ENCODE measurements around the gene ABCA12.

ABCA12 gene

DNA sequence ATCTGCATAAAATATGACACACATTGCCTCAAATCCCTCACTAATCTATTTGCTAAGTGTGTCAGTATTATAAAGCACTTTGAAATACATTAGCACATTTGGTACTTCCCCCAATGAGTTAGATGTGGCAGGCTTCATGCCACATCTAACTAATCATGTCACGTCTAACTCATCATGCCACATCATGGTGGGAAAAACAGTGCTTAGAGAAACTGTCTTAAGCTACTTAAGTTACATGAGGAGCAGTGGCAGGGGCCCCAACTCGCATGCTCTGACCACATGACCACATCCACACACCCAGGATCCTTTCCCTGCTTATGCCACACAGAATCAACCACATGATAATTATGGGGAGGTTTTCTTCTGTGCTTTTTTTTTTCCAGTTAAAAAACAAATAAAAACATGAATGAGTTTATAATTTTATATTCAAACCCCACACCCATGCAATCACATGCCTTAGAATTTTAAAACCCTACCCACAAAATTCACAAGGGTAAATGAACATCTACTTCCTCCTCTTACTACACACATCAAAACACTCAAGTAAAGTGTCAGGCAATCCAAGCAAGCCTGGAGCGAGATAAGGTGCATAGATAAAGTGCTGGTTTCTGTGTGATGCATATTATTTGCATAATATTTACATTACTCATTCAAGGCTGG is 1.6 kb downstream of the ABCA12 start:
- no peak for DNase-seq

DNA sequence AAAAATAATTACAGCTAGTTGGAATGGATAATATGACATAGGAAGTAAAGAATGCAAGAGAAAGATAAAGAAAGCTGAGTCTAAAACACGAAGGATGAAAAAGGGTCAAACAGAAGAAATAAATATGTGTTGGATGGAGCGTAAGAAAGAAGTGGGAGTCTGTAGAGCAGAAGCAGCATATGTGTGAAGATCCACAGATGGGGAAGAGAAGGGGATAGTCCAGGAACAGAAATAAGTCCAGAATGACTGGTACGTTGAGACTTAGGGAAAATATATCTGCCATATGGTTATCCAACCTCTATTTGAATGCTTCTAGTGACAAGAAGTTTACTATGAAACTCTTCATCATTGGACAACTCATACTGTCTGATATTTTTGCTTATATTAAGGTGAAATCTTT is 18.0 kb downstream of the ABCA12 start:
- no peak for DNase-seq

DNA sequence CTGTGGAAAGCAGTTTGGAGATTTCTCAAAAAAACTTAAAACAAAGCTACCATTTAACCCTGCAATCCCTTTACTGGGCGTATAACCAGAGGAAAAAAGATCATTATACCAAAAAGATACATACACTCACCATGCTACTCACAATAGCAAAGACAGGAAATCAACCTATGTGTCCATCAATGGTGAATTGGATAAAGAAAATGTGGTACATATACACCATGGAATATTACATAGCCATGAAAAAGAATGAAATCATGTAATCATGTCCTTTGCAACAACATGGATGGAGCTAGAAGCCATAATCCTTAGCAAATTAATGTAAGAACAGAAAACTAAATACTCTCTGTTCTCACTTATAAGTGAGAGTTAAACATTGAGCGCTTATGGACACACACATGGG is 18.6 kb downstream of the ABCA12 start:
- no peak for DNase-seq

DNA sequence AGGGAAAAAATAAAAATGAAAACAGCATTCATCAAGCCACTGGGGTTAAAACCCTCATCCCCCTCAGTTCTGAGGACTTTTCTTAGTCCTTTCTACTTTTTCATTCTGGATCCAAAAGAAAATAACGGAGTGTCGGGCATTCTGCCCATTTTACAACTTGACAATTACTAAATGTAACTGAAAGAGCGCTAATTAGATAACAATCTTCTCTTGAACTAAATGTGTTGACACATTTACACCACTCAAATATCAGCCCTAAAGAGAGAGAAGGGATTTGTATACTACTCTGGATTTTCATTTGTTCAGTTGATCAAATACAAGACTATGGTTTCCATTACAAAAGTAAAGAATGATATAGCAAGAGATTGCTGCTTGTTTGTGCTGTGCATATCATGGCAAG is 27.5 kb downstream of the ABCA12 start:
- DNase-seq, result no peak

DNA sequence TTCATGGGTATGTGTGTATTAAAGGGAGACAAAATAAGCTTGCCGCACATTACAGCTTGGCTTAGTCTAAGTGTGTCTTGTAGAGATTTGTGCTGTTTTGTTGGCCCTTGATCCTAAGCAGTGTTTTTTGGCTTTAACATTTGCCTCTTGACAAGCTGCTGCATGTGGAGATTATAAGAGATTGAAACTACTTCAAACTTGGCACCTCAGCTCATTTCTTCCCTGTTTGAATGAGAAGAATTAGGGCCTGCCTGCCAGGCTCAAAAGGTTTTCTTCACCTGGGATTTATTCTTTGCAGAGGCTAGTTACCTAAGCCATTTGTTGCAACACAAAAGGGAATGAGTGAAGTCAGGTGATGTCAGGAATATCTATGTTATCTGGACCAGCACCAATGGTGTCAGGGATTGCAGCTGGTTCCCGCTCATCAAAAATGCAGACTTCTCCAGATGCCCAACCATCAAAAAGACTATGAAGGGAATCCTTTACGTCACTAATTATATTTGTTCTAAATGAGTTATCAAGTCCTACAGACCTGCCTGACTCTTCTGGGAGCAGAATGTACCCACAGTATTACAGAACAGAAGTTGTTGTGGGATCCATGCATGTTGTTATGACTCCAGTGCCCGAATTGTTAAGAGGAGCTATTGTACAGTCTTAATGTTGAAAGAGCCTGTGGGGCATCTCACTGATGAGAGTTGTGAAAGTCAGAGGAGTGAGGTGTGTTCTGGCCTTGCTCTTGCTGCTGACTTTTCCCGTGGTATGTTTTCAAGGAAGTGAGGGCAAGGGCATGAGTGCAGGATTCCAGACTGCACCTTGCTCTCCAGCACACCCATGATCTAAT is 31.0 kb downstream of the ABCA12 start:
- no peak for DNase-seq

DNA sequence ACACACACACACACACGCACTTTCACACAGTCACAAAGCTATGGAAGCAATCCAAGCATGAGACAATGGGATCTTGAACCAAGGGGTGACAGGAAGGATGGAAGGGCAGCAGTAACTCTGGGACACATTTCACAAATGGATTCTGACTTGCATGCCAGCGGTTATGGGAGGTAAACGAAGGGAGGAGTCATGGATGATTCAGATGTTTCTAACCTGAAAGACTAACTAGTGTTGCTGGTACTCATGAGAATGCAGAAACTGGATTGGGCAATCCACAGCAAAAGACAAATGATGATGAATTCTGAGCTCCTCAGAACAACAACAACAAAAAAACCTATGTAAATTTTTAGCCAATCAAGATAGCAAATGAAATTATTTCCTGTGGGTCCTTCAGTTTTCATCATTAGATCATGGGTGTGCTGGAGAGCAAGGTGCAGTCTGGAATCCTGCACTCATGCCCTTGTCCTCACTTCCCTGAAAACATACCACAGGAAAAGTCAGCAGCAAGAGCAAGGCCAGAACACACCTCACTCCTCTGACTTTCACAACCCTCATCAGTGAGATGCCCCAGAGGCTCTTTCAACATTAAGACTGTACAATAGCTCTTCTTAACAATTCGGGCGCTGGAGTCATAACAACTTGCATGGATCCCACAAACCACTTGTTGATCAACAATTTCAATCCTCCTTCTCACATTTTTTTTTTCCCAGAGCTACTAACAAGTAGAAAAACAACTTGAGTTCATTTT is 32.6 kb downstream of the ABCA12 start:
- DNase-seq, result no peak

DNA sequence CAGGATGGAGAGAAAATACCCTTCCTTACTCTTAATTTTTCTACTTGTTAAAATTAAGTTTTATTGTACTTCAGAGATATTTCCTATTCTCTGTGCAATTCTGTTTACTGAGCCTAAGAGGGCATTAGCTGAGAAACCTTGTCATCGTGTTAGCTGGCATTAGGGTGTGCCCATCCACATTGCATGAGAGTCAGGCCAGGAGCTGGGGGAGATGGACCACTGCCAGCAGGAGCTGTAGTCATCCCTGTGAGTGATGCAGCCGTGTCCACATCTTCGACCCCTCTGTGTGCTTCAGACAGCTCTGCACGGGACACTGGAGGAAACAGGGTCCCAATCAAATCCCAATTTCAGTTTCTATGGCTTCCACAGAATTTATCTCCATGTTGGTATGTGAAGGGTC is 34.2 kb downstream of the ABCA12 start:
- no peak for DNase-seq

DNA sequence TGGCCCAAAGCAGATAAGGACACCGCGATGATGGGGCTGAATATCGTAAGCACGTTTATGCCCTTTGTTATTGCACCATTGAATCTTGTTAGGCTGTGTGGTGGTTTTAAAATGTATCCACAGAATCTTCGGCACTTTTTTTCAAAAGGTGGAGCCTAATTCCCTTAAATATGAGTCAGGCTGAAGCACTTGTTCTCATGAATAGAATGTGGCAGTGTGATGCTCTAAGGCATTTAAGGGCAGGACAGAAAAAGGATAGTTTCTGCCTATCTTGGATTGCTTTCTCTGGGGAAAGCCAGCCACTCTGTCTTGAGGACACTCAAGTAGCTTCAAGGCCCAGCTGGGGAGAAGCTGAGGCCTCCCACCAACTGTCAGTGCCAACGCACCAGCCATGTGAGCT is 39.6 kb downstream of the ABCA12 start:
- DNase-seq, result no peak

DNA sequence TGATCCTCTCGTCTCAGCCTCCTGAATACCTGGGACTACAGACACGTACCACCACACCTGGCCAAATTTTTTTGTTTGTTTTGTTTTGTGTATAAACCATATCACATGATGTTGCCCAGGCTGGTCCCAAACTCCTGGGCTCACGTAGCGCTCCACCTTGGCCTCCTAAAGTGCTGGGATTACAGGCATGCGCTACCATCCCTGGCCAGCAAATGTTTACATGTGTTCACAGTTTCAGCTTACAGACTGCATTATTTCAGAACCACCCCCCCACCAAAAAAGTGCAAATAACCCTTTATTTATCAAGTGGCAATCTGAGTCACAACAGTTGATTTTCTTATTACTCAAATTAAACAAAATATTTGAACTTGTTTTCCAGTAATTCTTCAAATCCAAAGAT is 54.3 kb downstream of the ABCA12 start:
- DNase-seq, result no peak

DNA sequence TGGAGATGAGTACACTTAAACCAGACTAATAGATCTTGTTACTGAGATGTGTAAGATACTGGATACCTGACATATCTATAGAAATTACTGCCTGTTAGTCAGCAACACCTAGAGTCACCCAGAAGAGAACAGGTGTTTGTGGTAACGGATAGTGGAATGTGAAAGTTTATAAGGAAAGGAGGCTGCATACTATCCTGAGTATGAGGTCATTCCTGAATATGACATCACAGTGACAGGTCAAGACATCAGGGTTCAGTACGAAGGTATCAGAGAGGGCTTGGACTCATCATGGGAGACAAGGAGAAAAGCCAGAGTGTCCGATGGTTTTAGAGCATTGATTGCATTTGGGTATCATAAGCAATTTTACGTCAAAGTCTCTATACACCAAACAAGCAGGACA is 55.3 kb downstream of the ABCA12 start:
- DNase-seq, result no peak

DNA sequence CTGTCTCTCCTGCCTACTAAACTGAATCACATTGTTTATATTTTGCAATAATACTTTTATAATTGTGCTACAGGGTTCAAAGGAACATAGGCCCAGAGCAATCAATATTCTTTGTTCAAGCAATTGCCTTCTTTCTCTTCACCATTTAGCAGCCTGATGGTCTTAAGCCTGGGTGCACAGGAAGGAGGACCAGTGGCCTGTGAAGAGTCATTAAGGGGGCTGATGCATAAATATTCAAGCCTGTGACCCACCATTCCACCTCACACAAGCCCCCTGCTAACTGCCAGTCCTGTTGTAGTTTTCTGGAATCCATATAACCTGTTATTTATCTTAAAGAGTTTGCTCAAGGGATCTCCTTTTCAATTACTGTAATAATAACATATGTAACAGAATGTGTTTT is 56.0 kb downstream of the ABCA12 start:
- DNase-seq, result no peak

DNA sequence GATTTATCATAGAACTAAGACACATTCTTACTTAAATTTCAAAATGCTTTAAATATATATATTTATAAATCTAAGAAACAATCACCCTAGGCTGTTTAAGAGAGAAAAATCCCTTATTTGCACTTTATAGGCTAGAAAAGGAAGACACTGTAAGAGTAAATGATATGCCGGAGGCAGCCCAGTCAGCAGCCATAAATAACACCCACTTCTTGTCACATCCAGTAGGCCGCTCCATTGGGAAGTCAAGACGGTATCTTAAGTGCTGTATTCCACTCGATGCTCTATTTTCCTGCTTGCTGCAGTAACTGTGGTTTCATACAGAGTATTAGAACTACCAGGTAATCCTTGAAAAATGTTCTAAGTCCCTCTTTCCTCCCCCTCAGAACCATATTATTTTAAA is 57.9 kb downstream of the ABCA12 start:
- no peak for DNase-seq

DNA sequence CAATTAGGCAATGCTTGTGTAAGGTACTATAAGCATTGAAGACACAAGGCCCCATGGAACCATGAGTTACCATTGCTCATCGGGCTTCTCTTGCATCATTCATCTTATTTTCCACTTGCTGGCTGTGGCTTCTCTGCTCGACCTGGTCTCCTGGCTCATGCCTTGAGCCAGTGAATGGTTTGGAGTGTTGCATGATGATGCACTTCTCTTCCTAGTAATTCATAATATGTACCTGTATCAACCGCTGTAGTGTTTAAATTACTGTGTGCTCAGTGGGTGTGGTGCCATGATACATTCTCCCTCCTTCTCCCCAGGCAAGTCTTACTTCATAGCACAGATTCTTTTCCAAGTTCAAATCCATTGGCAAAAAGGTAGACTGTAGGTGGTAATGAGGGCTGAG is 66.8 kb downstream of the ABCA12 start:
- no peak for DNase-seq

DNA sequence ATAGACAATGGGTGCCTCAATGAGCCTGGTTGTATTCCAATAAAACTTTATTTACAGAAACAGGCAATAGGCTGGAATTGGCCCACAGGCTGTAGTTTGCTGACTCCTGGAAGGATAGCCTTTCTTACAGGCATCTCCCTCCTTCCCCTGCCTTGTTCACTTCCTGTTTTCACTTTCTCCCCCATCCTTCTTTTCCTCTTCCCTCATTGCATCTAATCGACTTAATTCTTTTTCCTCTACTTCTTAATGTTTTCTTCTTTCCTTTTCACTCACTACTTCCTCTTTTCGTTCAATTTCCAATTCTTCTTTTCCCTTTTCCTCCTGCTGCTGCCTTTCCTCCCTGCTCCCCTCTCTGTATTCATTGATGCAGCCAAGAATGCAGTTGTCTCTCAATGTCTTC is 70.0 kb downstream of the ABCA12 start:
- DNase-seq, result no peak

DNA sequence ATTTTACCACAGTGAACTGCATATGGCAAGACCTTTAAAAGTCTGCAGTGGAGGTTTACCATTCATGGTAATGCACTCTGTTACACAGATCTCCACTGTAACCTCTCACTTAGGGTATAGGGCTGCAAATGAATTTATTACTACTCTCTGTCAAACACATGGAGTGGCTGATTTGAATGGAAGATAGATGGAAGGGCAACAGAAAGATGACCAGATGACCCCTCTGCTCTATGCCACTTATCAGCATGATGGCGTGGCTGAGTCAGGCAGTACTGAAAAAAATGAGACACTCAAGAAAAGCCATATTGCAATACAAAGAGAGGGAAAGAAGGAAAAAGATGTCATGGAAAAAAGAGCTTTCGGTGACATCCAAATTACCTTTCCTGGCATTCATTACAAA is 72.3 kb downstream of the ABCA12 start:
- no peak for DNase-seq

DNA sequence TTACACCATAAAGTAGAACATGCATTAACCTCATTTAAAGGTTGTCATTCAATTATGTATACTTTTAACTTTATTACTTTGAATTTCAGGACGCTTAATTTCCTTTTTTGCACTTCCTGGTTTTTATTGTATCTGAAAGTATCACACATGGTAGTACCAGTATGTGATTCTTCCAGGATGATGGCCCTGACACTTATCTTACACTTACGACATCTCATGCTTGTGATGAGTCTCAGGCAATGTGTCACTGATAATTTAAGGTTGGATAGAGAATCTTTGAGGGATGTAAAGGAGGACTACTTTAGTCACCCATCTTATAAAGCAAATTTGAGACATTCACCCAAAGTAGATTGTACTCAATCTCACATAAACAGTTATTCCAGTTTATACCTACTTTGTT is 74.9 kb downstream of the ABCA12 start:
- DNase-seq, result no peak

DNA sequence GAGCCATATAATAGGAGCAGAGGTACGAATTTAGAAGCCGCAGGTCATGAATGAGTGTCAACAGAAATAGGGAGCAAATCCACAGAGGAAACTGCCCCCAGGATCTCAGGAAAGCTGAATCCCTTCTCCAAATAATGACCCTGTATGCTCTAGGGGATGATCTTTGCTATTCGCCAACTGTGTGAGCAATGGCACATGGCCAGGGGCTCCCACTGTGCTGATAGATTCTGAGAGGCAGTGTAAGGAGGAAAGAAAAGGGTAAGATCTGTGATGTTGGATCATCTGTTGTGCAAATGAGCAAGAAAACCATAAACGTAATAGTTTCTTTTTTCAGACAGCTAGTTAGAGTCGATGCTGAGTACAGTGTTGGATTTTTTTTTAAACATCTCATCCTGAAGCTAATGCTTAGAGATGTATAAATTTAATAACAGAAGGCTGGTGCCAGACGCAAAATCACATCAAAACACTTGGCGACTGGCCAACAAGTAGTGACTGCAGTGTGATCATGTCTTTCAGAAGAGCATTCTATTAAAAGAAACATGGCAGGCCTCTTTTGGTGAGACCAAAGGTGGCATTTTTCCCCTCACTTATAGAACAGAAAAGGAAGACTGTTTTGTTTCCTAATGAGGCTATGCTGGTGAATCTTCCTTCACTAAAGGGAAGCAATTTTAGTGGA is 77.4 kb downstream of the ABCA12 start:
- DNase-seq, result no peak

DNA sequence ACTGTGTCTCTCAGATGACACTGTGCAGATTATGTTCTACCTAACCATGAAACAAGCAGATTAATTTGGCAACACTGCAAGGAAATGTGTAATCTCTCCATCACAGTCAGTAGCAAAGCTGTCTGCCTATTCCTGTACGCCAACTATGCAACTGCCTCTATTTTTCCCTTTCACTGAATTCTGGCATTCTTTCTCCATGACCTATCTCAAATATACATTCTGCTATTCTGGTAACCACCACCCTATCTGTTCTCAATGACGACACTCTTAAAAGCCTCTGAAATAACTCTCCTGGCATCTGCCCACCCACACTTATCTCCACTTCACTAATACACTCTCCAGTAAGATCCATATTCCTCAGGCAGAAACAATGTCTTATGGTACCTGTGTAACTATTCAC is 78.7 kb downstream of the ABCA12 start:
- no peak for DNase-seq

DNA sequence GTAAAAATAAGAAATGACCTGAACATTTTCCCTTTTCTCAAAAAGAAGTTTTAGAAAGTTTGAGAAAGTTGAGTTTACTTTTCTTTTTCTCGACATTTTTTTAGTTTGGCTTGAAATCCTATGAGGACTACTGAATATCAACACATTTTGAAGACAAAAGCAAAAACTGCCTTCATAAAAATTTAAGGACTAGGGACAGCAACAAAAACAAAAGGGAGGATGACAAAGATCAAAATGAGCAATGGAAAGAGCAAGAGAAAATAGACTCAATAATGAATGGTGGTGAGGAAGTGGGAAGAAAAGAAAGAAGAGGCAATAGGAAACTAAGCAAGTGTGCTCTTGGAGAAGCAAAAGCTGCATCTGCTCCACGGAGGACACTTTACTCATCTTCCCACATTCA is 82.5 kb downstream of the ABCA12 start:
- DNase-seq, result no peak

DNA sequence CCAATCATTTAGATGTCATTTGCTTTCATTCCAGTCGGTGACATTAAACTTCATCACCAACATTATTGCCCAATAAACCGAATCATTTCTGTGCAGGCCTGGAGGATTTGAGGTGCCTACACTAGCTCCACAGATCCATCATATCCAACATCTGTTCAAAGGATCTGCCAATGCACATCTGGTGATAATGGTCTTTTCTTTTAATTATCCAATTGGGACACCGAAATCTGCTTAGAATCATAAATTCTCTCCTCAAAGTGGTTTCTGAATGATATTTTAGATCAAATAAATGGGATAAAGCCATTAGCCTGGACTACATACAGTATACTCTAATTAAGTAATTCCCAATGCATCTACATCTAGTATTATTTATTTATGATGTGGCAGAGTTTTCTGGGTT is 85.6 kb downstream of the ABCA12 start:
- DNase-seq, result no peak

DNA sequence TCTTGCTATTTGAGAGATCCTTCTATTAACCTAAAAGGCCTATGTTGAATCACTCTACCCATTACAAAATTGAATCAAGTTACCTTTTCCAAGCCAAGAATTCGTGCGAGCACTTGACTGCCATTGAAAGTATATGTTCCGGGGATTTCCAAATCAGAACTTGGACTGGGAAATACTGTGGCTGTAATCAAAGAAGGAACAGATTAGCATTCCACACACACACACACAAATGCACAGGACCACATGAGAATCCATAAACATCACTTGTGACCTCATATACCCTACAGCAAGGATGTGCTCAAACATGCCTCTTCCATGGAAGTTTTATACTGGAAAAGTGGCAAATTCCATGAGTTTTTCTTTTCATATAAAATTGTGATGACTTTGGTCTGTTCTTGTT is 86.0 kb downstream of the ABCA12 start:
- DNase-seq, result no peak

DNA sequence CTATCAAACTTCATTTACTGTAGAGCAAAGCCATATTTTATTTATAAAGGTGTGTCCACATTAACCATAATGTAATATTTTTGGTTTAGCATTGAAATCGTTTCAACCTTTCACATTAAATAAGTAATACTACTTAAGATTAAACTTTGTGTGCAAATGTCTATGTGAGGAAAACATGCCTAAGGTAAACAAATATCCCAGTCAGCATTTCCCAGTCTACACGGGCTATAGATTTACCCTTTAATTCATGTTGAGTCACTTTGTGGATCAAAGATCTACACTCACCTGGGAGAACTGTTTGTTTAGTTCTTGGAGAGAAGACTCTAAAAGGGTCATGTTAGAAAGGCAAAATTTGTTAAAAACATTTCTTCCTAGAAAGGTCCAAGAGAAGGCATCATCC is 89.1 kb downstream of the ABCA12 start:
- no peak for DNase-seq

DNA sequence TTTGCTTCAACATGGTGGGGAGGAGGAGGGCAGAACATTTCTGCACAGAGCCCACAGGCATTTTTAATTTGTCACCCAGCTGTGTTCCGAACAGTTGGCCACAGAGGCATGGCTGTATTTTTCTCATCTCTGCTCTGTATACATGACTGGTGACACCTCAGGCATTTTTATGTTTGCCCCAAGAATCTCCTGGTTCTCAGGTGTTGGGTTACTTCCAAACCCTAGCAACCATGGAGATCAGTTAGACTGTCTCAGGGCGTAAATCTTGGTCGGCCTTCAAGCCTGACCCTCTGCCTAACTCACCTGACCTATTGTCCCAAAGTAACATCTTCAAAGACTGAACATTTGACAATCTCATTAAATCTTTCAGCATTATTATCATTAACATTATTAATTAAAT is 100.0 kb downstream of the ABCA12 start:
- no peak for DNase-seq

DNA sequence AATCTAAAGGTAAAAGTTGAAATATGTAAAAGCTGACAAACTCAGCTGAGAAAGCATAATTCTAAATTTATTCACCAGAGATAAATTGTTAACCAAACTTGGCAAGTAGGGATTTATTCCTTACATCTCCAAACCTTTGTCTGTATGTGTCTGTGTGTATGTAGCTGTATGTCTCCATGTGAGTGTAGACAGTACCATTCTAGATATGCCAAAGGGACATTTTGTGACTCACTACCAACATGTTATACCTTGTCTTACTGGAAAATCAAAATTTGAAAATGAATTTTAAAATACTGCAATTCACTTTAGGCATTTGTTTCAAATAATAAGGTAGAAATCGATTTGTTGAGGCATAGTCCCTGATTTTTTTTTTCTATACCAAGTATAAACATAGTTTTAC is 102.1 kb downstream of the ABCA12 start:
- DNase-seq, result no peak

Measured in NCI-H2081 treated with DMSO at 0.1 percent for 48 hours (cell line).